Natural killer cell treated with Interleukin-12 subunit alpha and Interleukin-12 subunit beta and Interleukin-15 and Interleukin-18, amount 100 ng/mL, for 72 hours (primary cell): ENCODE results near the gene HTR3B. TPM values are rescaled to one million over a fixed set of nuclear protein-coding genes. Genes with fewer than 3 reads are reported as not detected.
A peak's percentile ranks its signal among the peaks of the same experiment; 100 is the strongest.
"Not testable (repeated sequence)": the region's sequence is repeated elsewhere in the genome, so short reads cannot be mapped to it uniquely, and the experiment has no call there.

ENCODE experiments used
- ATAC-seq, 2 donors: fragments of 150-1000 bp; cut with Tn5 transposase in 1 of 2; sonication (Bioruptor Pico), chemical (Tn5 transposase) in 1 of 2; 2 replicates each; pipeline ENCODE4 v1.10.0; 2021
- DNase-seq: peaks from one replicate; pipeline ENCODE4 v3.0.0; 2022; ENCODE audit warnings: low spot score
- H3K27ac Mint-ChIP-seq, 2 donors: 1 replicate in 1 of 2; 2 replicates in 1 of 2; pipeline ENCODE4 v1.8.0; 2022; ENCODE audit warnings: mixed read lengths in 2 of 2, mild to moderate bottlenecking in 1 of 2, moderate library complexity in 1 of 2
- H3K27me3 Mint-ChIP-seq, 2 donors: 1 replicate in 1 of 2; 2 replicates in 1 of 2; pipeline ENCODE4 v1.8.0; 2022; ENCODE audit warnings: mixed read lengths in 2 of 2
- H3K36me3 Mint-ChIP-seq: one replicate; pipeline ENCODE4 v1.8.0; 2022; ENCODE audit warnings: mixed read lengths
- H3K4me1 Mint-ChIP-seq, 2 donors: 1 replicate in 1 of 2; 2 replicates in 1 of 2; pipeline ENCODE4 v1.8.0; 2022; ENCODE audit warnings: low read depth in 2 of 2, mixed read lengths in 2 of 2, mild to moderate bottlenecking in 1 of 2
- H3K4me3 Mint-ChIP-seq: one replicate; pipeline ENCODE4 v1.8.0; 2022; ENCODE audit warnings: mixed read lengths
- H3K9me3 Mint-ChIP-seq: 2 replicates; pipeline ENCODE4 v1.8.0; 2022; ENCODE audit warnings: mixed read lengths
- total RNA-seq, 2 donors: library from RNA; stranded (reverse); gene quantifications; one replicate each; pipeline ENCODE4 v1.2.3, GENCODE V29; 2022

HTR3B gene
- total RNA-seq, 2 donors from 2014 or later = not detected

- DNase-seq (peak; percentile 97), ATAC-seq (peak; percentile 94)
- Mint-ChIP-seq H3K4me1 (peaks cover 53 to 55% of the 10 kb centered on the region in 2 donors), H3K36me3 (peaks cover 10% of the 10 kb centered on the region), H3K9me3 (no peaks in the 10 kb centered on the region), H3K4me3 (peak within 1 kb of the TSS; percentile 98), H3K27me3 (no peaks in the 10 kb centered on the region), H3K27ac (peak within 1 kb of the TSS; percentile 91 to 98)
Observed at GRCh38 chr11:113875234-113876073, 29.1 kb upstream of the HTR3B start, which contains the start of gene USP28. USP28 (minus strand) TSS chr11:113875572; CDS start chr11:113875501, 71 bp downstream.

DNA sequence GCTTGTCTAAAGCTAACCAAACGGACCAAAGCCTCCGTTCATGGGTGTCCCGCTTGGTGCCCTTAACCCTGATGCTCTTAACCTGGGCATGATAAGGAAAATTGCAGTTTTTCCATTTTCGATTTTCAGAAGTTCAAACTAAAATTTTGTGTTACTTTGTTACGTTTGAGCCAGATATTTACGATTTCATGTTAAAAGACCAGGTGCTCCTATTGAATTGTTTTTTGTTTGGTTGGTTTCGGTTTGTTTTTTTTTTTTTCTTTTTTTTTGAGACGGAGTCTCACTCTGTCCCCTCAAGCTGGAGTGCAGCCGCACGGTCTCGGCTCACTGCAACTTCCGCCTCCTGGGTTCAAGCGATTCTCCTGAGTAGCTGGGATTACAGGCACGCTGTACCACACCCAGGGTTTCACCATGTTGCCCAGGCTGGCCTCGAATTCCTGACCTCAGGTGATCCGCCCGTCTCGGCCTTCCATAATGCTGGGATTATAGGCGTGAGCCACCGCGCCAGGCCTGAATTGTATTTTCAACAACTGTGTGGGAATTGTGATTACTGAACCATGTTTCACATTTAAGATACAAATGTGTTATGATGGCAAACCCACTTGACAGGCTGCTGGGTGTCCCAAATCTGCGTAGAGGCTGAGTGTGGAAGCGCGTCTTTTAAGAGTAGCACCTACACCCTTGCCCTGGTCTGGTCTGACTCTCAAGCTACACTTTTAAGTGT is 28.4 kb upstream of the HTR3B start:
- DNase-seq (no peak), ATAC-seq (no peak)
- Mint-ChIP-seq H3K36me3 (peaks cover 6% of the 10 kb centered on the region), H3K4me3 (peak overlapping the region; percentile 93), H3K9me3 (no peaks in the 10 kb centered on the region), H3K4me1 (peaks cover 46 to 47% of the 10 kb centered on the region in 2 donors), H3K27ac (peak overlapping the region; percentile 91 to 98), H3K27me3 (no peaks in the 10 kb centered on the region)

- H3K4me3 Mint-ChIP-seq = peak overlapping the region; percentile 93
- ATAC-seq (no peak), DNase-seq (no peak)
- H3K27ac Mint-ChIP-seq = peak overlapping the region; percentile 91 to 98
- peaks cover 6% of the 10 kb centered on the region for H3K36me3 Mint-ChIP-seq
- no peaks in the 10 kb centered on the region for H3K27me3 Mint-ChIP-seq
- peaks cover 38 to 39% of the 10 kb centered on the region in 2 donors for H3K4me1 Mint-ChIP-seq
- H3K9me3 Mint-ChIP-seq = no peaks in the 10 kb centered on the region
Observed at GRCh38 chr11:113876798-113877669, 27.6 kb upstream of the HTR3B start.

DNA sequence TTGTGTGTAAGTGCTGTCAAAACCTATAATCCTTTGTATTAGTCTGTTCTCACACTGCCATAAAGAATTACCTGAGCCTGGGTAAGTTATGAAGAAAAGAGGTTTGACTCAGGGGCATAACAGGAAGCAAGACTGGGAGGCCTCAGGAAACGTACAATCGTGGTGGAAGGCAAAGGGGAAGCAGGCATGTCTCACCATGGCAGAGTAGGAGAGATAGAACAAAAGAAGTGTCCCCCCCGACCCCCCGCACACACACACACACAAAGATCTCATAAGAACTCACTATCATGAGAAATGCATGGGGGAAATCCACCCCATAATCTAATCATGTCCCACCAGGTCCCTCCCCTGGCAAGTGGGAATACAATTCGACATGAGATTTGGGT is 26.9 kb upstream of the HTR3B start:
- Mint-ChIP-seq H3K27me3 (no peaks in the 10 kb centered on the region), H3K4me1 (peaks cover 32 to 33% of the 10 kb centered on the region in 2 donors), H3K36me3 (peaks cover 6% of the 10 kb centered on the region), H3K4me3 (peak overlapping the region; percentile 93), H3K9me3 (no peaks in the 10 kb centered on the region), H3K27ac (peak overlapping the region; percentile 91 to 98)
- ATAC-seq = no peak
- no peak for DNase-seq

GRCh38 chr11:113879446-113879845 is 25.1 kb upstream of the HTR3B start:
- H3K27me3 Mint-ChIP-seq, H3K4me3 Mint-ChIP-seq, H3K9me3 Mint-ChIP-seq: not testable (repeated sequence)

GRCh38 chr11:113880971-113881370 is 23.6 kb upstream of the HTR3B start:
- DNase-seq (no peak), ATAC-seq (no peak)
- Mint-ChIP-seq H3K9me3 (no peaks in the 10 kb centered on the region), H3K36me3 (no peaks in the 10 kb centered on the region), H3K27ac (no peak overlapping the region), H3K27me3 (no peaks in the 10 kb centered on the region), H3K4me1 (peaks cover 11 to 13% of the 10 kb centered on the region in 2 donors), H3K4me3 (no peak overlapping the region)

More at GRCh38 chr11:113879446-113879845, 25.1 kb upstream of the HTR3B start:
- H3K27ac Mint-ChIP-seq, H3K36me3 Mint-ChIP-seq, ATAC-seq, DNase-seq: not testable (repeated sequence)
- H3K4me1 Mint-ChIP-seq = peaks cover 18 to 19% of the 10 kb centered on the region in 2 donors

- ATAC-seq = no peak
- H3K36me3 Mint-ChIP-seq = no peaks in the 10 kb centered on the region
- no peaks in the 10 kb centered on the region for H3K9me3 Mint-ChIP-seq
- no peak overlapping the region for H3K4me3 Mint-ChIP-seq
- no peaks in the 10 kb centered on the region for H3K27me3 Mint-ChIP-seq
- DNase-seq = no peak
- H3K27ac Mint-ChIP-seq = no peak overlapping the region
- peaks cover 7% of the 10 kb centered on the region in 2 donors for H3K4me1 Mint-ChIP-seq
Observed at GRCh38 chr11:113881856-113882255, 22.7 kb upstream of the HTR3B start.

DNA sequence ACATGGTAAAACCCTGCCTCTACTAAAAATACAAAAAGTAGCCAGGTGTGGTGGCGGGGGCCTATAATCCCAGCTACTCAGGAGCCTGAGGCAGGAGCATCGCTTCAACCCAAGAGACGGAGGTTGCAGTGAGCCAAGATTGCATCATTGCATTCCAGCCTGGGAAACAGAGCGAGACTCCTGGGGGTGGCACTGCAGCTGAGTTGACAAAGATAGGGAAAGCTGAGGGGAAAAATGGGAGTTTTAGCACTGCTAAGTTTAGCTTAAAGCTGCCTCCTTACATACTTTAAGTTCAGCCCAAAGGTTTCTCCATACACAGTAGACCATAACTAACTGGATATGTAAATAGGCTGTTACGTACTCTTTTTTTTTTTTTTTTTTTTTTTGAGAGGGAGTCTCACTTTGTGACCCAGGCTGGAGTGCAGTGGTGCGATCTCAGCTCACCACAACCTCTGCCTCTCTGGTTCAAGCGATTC is 20.2 kb upstream of the HTR3B start:
- no peak for ATAC-seq
- H3K36me3 Mint-ChIP-seq = no peaks in the 10 kb centered on the region
- no peaks in the 10 kb centered on the region for H3K27me3 Mint-ChIP-seq
- H3K4me1 Mint-ChIP-seq = no peaks in the 10 kb centered on the region
- H3K4me3 Mint-ChIP-seq = no peak overlapping the region
- no peak overlapping the region for H3K27ac Mint-ChIP-seq
- DNase-seq = no peak
- H3K9me3 Mint-ChIP-seq = no peaks in the 10 kb centered on the region

DNA sequence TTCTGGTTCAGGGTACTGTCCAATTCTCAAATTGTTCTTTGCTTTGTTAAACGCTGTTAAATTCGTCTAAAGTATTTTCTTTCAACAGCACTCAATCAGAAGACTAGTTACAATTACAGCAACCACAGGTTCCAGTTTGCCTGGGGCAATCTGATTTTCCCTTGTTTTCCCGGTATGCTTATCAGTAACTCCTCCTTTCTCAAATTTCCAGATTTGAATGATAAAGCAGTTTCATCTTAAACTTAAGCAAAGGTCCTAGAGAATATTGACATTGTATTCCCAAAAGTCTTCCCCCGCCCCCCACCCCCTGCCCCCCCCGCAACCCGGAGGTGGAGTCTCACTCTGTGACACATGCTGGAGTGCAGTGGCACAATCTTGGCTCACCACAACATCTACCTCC is 18.7 kb upstream of the HTR3B start:
- ATAC-seq = no peak
- H3K36me3 Mint-ChIP-seq = no peaks in the 10 kb centered on the region
- no peak overlapping the region for H3K4me3 Mint-ChIP-seq
- H3K4me1 Mint-ChIP-seq = no peaks in the 10 kb centered on the region
- no peaks in the 10 kb centered on the region for H3K27me3 Mint-ChIP-seq
- no peak overlapping the region for H3K27ac Mint-ChIP-seq
- DNase-seq = no peak
- H3K9me3 Mint-ChIP-seq = no peaks in the 10 kb centered on the region

- H3K27me3 Mint-ChIP-seq = no peaks in the 10 kb centered on the region
- H3K4me3 Mint-ChIP-seq = no peak overlapping the region
- H3K9me3 Mint-ChIP-seq = no peaks in the 10 kb centered on the region
Observed at GRCh38 chr11:113888848-113889247, 15.7 kb upstream of the HTR3B start.

GRCh38 chr11:113894421-113894996 is 10.1 kb upstream of the HTR3B start:
- DNase-seq (no peak), ATAC-seq (no peak)
- Mint-ChIP-seq H3K4me1 (peaks cover 3 to 10% of the 10 kb centered on the region in 2 donors), H3K36me3 (no peaks in the 10 kb centered on the region), H3K9me3 (no peaks in the 10 kb centered on the region), H3K27me3 (peaks cover 0 to 2% of the 10 kb centered on the region in 2 donors), H3K4me3 (peak overlapping the region; percentile 32), H3K27ac (peak overlapping the region in 1 of 2 donors; percentile 37)

More at GRCh38 chr11:113888848-113889247, 15.7 kb upstream of the HTR3B start:
- Mint-ChIP-seq H3K4me1 (no peaks in the 10 kb centered on the region), H3K36me3 (no peaks in the 10 kb centered on the region), H3K27ac (no peak overlapping the region)
- ATAC-seq = no peak
- no peak for DNase-seq

GRCh38 chr11:113895367-113896155 is 9.0 kb upstream of the HTR3B start:
- DNase-seq = no peak
- Mint-ChIP-seq H3K36me3 (no peaks in the 10 kb centered on the region), H3K27ac (no peak overlapping the region), H3K9me3 (no peaks in the 10 kb centered on the region), H3K4me3 (no peak overlapping the region), H3K27me3 (peaks cover 0 to 3% of the 10 kb centered on the region in 2 donors), H3K4me1 (peaks cover 3 to 10% of the 10 kb centered on the region in 2 donors)
- ATAC-seq = no peak
